HG02870 (cell line): ENCODE measurements around the gene PLET1.
A peak's percentile ranks its signal among the peaks of the same experiment; 100 is the strongest.

Source experiments
- ATAC-seq: cut with Tn5 transposase; IDR thresholded peaks from one replicate; pipeline ENCODE4 v1.9.1; 2021; ENCODE audit warnings: mild to moderate bottlenecking, moderate library complexity; ENCODE audit not compliant: unreplicated experiment

PLET1 gene

DNA sequence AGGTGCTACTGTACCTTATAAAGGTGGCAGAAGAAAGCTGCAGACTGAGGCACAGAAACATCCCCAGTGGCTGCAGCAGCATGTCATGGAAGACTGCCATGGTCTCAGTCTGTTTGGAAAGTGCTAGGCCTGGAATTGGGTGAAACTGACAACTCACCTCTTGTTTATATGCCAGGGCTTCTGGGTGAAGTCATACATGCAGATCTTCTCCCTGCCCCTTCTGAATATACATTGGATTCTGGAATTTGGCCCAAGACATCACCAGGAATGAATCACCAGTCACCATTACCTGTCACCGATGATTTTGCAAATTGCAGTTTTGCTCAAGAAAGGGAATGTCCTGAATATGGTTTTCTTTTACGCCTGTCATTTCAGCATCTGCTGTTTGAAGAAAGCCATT, at the start of gene PLET1:
Gene PLET1 (minus strand): TSS at position 371 of the 400 bp plus-strand sequence. CDS start 271 bp downstream, at position 100.
- ATAC-seq = no peak

- ATAC-seq = no peak
Observed at GRCh38 chr11:112310419-112310818, 49.8 kb upstream of the PLET1 start.

GRCh38 chr11:112308651-112309050, 48.0 kb upstream of the PLET1 start:
- no peak for ATAC-seq

DNA sequence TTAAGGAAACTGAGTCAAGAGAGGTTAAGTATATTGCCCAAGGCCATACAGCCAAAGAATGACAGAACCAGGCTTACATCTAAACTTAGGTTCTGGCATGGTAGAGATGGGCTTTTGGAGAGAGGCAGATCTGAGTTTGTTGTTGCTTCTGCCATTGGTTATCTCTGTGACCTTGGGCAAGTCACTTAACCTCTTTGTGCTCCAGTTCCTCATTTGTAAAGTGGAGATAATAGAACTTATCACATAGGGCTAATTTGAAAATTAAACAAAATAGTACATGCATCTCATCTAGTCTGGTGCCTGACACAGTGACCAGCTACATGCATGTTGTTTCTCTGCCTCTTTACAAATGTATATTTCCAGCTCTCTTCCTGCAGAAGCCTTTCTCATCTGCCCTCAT, 47.0 kb upstream of the PLET1 start:
- ATAC-seq = no peak

DNA sequence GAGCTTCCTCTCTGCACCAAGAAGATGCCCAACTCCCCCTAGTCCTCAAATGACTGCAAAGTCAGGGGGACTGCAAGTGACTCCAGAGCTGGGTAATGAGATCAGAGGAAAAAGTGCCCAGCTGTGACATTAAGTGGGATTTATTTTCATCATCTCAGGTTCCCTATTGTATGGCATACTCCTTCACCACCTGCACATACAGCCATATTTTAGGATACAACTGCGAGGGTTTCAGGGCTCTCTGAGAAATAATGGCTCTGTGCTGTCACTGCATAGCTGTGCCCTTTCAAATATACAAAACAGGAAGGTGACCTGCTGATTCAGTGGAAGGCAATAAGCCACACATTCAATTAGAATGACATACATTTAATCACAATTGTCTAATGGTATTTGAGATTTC, 45.6 kb upstream of the PLET1 start:
- no peak for ATAC-seq

DNA sequence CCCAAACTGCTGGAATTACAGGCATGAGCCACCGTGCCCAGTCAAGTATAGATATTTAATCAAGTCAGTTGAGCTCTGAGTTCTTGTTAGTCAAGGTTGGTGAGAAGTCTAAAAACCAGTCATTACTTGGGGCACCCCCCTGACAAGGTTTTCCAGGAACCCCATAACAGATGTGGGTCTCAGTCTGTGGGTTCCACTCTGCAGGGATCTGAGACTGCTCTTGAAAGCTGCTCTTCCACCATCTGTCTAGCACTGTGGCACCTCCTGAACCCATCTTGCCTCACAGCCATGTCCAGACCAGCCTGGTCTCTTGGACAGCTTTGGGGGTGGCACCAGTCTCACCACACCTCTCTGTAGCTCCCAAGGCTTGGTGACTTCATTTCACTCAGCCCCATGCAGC, 44.3 kb upstream of the PLET1 start:
- ATAC-seq = no peak

DNA sequence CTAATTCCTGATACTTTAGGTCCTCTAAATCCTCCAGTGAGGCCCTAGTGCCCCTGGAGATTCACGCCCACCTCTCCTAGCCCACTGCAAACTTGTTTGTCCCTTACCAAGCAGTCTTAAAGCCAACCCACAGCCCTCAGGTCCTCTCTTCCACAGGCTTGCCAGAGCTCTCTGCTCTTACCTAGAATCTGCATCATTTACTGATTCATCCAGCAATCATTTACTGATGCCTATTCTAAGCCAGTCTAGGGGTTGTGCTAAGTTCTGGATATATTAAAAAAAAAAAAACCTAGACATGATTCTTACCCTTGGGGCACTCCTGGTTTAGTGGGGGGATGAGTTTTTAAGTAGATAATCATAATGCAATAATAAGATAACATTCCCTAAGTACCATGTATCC, 43.0 kb upstream of the PLET1 start:
- ATAC-seq = no peak

GRCh38 chr11:112302226-112302868, 41.7 kb upstream of the PLET1 start:
- ATAC-seq = no peak

DNA sequence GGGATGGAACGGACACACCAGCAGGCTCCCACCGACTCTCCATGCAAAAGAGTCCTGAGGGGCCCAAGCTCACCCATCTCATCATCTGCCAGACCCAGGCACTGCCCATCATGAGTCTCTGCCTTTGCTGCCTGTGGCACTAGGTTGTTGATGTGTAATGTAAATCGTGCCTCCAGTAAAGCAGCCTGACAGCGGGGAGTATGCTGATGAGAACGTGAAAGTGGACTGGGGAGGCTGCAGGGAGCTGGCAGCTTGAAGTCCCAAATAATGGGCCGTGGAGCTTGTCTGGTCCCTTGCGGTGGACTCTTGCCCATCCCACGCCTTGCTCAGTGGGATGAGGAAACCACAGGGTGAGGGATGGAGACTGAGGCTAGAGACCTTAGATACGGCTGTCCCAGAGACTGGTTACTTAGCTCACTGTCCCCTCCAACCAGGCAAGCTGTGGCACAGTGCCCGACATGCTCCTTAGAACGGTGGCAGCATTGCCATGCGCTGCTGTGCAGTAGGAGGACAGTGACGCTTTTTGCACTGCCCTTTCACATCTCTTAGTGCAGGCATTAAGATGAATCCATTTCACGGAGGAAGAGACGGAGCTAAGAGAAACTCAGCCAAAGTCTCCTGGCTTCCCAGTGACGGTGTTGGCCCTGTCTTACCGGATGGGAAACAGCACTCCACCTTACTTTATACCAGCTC, 39.6 kb upstream of the PLET1 start:
- ATAC-seq = no peak

GRCh38 chr11:112298535-112298934, 37.9 kb upstream of the PLET1 start:
- no peak for ATAC-seq

DNA sequence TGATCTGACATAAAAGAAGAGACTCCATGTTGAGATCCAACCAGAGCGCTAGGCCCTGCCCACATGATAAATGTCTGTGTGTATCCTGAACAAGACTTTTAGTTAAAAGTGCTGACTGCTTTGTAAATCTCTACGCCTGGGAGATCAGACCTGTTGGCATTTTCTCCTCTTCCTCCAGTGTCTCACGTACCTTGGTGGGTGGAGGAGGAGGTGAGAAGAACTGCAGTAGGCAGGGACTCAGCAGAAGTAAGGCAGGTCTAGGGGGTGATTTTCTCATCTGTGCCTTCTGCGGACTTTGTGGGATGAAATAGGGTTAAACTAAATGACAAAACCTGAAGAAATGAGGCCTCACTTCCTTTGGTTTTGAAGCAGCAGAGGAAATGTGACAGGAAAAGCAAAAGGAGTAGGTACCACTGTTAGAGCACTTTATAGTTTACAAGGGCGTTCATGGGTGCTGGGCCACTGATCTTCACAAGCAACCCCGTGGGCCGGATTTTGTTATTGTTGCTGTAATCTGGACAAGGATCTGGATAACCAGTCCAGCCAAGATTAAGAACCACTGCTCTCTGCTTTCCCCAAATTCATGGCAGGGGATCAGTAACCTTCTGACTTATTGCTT, 36.7 kb upstream of the PLET1 start:
- ATAC-seq = no peak

DNA sequence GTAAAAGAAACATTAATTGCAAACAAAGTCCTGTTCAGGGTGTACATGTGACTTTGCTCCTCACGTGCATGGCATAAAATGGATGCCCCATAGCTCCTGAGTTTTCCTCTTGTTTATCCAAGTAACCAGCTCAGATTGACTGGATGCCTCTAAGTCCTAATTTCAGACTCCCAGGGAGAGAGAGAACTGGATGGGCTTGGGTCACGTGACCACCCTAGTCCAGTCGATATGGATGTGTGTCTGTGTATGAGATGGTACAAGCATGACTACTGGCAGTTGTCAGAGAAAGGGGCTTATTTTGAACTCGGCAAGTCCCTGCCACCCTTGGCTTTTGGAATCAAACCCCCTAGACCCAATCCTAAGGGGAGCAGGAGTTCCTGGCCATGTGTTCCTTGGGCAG, 35.4 kb upstream of the PLET1 start:
- no peak for ATAC-seq

DNA sequence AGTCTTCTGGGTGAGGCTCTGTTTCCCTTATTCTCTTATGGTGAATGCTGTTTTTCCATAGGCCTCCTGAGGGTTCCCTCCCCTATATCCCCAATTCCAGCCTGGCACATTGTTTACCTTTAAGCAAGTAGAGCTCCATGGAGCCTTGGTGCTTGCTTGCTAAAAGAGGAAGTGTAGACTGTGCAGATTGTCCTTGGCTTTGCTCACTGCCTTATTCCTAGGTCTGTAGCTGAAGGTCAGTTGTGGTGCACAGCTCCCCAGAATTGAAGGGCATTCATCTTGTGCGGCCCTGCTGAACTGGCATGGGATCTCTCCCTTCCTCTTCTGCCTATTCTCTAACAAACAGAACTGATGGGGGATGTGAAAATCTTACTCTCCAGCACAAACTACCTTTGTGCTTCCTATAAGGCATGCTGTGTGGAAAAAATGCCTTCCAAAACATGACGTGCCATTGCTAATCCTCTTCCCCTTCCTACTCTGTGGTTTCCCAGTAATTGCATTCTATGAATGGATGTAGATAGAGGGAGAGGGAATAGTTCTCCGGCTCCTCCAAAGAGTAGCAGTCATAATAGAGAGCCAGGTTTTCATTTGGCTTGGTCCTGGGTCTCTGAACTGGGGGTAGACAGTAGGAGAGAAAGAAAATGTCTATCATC, 34.2 kb upstream of the PLET1 start:
- no peak for ATAC-seq

- no peak for ATAC-seq
Observed at GRCh38 chr11:112293614-112294013, 33.0 kb upstream of the PLET1 start.

- ATAC-seq = no peak
Observed at GRCh38 chr11:112292785-112293407, 32.2 kb upstream of the PLET1 start.

DNA sequence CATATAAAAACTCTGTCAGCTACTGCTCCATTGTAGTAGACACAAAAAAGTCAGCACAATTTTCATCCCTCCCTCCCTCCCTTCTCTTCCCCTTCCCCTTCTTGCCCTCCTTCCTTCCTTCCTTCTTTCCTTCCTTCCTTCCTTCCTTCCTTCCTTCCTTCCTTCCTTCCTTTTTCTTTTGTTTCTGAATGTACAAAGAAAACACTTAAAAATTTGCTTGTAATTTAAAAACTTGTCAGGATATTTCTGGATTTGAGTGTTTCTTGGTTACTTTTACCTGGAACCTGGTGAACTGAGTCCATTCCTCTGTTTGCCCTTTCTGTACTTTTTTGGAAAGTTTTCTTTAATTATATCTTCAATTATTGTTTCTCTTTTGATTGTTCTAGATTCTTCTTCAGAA, 31.5 kb upstream of the PLET1 start:
- ATAC-seq = no peak

DNA sequence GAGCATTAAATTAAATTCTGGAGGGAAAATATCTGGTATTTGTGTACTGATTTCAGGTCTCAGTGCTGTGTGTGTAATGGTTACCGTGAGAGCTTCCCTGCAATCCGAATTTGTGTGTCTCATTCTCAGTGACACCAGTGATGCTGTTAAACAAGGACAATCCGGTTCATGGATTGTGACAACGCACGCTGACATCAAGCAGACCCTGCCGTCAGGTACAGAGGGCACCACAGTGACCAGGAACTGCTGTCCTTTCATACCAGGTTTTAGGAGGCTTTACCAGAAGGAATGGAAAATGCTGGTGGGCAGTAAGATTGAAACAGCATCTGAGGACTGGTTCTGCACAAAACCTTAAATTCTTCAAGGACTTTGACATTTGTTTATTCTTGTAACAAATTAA, 30.5 kb upstream of the PLET1 start:
- ATAC-seq = no peak

- no peak for ATAC-seq
Observed at GRCh38 chr11:112290493-112290850, 29.8 kb upstream of the PLET1 start.

DNA sequence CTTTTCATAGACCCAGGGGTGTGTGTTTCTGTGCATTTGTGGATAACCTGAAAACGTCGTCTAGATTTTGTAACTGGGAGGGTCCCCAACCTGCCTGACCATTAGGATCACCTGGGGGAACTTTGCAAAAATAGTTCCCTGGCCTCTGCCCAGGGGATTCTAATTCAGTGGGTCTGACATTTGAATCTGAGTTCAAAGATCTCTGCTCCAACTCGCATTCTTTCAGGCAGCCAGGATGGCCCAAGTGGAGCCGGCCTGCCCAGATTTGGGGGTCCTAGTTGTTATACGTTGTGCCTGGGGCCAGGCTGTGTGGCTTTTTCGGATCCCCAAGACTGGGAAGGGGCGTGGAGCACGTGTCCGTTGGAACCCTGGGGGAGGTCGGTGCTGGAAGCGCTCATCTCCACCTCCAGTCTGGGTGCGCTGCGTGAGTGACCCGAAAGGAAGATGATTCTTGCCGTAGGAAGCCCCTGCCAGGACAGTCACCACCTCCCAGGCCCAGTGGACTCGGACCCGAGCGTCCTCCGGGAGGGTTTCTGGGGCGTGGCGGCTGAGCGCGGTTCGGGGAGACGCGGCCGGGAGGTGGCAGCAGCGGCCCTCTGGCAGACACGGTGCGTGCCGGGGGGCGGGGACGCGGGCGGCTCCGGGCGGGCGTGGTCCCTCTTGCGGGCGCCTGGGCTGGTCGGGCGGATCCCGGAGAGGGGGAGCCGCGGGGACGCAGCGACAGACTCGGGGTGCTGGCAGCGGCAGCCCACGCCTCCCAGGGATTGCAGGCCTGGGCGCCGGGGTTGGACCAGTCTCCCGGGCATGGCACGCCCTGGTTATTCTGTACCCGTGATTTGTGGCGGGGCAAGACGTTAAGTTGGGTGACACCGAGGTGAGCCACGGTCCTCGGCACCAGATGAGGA, 29.2 kb upstream of the PLET1 start:
- ATAC-seq = peak; percentile 87

GRCh38 chr11:112288021-112288420, 27.4 kb upstream of the PLET1 start:
- no peak for ATAC-seq
